Measurements from ENCODE around the gene DESI1.
"Not testable (repeated sequence)": the region's sequence is repeated elsewhere in the genome, so short reads cannot be mapped to it uniquely, and the experiment has no call there.

DESI1 gene

GRCh38 chr22:41664951-41665350 lies 44.1 kb upstream of the DESI1 start:
- ChIA-PET POLR2A (interaction anchor here (0.5 to 1.1 kb wide), 3 partner anchors 8 to 297 kb away, joined by 3 to 4 read pairs (median 3); partner anchors contain the start of genes DESI1 and XRCC6), CTCF (interaction anchor here (0.5 to 0.8 kb wide), 4 partner anchors 96 to 285 kb away, joined by 3 to 5 read pairs (median 4); no protein-coding TSS in a partner anchor)
- H3K36me3 ChIP-seq (ENCODE audit: control insufficient read depth in 2 of 2, insufficient read depth in 1 of 2, low read length in 2 of 2) = peaks cover 26 to 55% of the 10 kb centered on the region in 2 experiments
- H3K4me1 ChIP-seq (ENCODE audit: control insufficient read depth, insufficient read depth, low read length) = no peaks in the 10 kb centered on the region
- no peak for TF ChIP-seq MEIS1 (CRISPR knock-in tag; IDR thresholded peaks at IDR 0.05; ENCODE audit: borderline replicate concordance)
- TF ChIP-seq ZNF501 (tag by site-specific recombination; IDR thresholded peaks at IDR 0.05) = no peak
- no peak for TF ChIP-seq PRDM10 (tag by site-specific recombination; IDR thresholded peaks at IDR 0.05)
- TF ChIP-seq ZBTB6 (tag by site-specific recombination; IDR thresholded peaks at IDR 0.05) = peak; percentile 42; the same call in 1 of the 2 replicates
- no peak for TF ChIP-seq ZNF239 (tag by site-specific recombination; IDR thresholded peaks at IDR 0.05)
- TF ChIP-seq ZNF366 (tag by site-specific recombination; conservative IDR thresholded peaks at IDR 0.05) = 0 out of 2 replicates have a peak, but pooled peaks have one; percentile 16
- TF ChIP-seq ZNF776 (tag by site-specific recombination; IDR thresholded peaks at IDR 0.05; ENCODE audit: borderline replicate concordance) = no peak
- TF ChIP-seq ELK4 (IDR thresholded peaks at IDR 0.05; ENCODE audit: borderline replicate concordance, low read depth, low read length) = no peak
- no peak overlapping the region for H3K4me3 ChIP-seq (ENCODE audit: low read depth, low read length)
- no peak overlapping the region; the same call in 1 of the 2 replicates for H3K27ac ChIP-seq (ENCODE audit: extremely low read depth, low read depth, low read length)
- H3K9me3 ChIP-seq (ENCODE audit: control insufficient read depth, insufficient read depth, low read depth, low read length) = no peaks in the 10 kb centered on the region

DNA sequence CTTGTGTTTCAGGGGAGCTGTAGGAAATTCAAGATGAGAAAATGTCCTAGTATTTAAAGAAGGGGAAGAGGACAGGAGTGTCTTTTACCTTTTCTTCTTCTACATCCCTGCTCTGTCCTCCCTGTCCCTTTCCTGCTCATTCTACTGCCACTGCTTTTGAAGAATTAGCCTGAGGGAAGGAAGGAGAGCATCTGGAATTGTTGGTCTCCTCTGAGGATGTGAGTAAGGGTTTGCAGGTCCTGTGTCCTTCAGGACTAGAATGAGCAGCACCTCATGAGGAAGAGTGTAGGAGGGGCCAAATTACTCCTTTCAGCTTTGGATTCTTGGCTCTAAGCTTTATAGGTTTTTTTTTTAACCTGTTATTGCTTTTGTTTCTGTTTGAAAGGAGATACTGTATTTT lies 43.6 kb upstream of the DESI1 start:
- Histone ChIP-seq H3K36me3 (ENCODE audit: control insufficient read depth in 2 of 2, insufficient read depth in 1 of 2, low read length in 2 of 2) (peaks cover 31 to 60% of the 10 kb centered on the region in 2 experiments), H3K4me3 (ENCODE audit: low read depth, low read length) (no peak overlapping the region), H3K9me3 (ENCODE audit: control insufficient read depth, insufficient read depth, low read depth, low read length) (no peaks in the 10 kb centered on the region), H3K27ac (ENCODE audit: extremely low read depth, low read depth, low read length) (peak overlapping the region; percentile 7; the same call in 1 of the 2 replicates), H3K4me1 (ENCODE audit: control insufficient read depth, insufficient read depth, low read length) (no peaks in the 10 kb centered on the region)
- TF ChIP-seq ZBTB21 (tag by site-specific recombination; IDR thresholded peaks at IDR 0.05) (no peak), RBAK (tag by site-specific recombination; IDR thresholded peaks at IDR 0.05) (no peak), KLF8 (tag by site-specific recombination; IDR thresholded peaks at IDR 0.05) (no peak), ZNF324 (tag by site-specific recombination; IDR thresholded peaks at IDR 0.05) (no peak), ZNF529 (tag by site-specific recombination; IDR thresholded peaks at IDR 0.05; ENCODE audit: insufficient replicate concordance) (no peak), ZNF830 (tag by site-specific recombination; IDR thresholded peaks at IDR 0.05; ENCODE audit: low read depth) (no peak), OSR2 (tag by site-specific recombination; IDR thresholded peaks at IDR 0.05) (no peak), ZNF155 (tag by site-specific recombination; IDR thresholded peaks at IDR 0.05) (no peak), ZNF24 (tag by site-specific recombination; IDR thresholded peaks at IDR 0.05) (no peak), ZNF514 (tag by site-specific recombination; IDR thresholded peaks at IDR 0.05) (no peak), ZNF433 (tag by site-specific recombination; IDR thresholded peaks at IDR 0.05; ENCODE audit: low read depth) (no peak), ZNF629 (tag by site-specific recombination; IDR thresholded peaks at IDR 0.05) (no peak)
- TF ChIP-seq, protein P1, sequence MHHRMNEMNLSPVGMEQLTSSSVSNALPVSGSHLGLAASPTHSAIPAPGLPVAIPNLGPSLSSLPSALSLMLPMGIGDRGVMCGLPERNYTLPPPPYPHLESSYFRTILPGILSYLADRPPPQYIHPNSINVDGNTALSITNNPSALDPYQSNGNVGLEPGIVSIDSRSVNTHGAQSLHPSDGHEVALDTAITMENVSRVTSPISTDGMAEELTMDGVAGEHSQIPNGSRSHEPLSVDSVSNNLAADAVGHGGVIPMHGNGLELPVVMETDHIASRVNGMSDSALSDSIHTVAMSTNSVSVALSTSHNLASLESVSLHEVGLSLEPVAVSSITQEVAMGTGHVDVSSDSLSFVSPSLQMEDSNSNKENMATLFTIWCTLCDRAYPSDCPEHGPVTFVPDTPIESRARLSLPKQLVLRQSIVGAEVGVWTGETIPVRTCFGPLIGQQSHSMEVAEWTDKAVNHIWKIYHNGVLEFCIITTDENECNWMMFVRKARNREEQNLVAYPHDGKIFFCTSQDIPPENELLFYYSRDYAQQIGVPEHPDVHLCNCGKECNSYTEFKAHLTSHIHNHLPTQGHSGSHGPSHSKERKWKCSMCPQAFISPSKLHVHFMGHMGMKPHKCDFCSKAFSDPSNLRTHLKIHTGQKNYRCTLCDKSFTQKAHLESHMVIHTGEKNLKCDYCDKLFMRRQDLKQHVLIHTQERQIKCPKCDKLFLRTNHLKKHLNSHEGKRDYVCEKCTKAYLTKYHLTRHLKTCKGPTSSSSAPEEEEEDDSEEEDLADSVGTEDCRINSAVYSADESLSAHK (tag by site-specific recombination; IDR thresholded peaks at IDR 0.05) = no peak
- CTCF ChIA-PET = interaction anchor here (0.5 to 0.8 kb wide), 3 partner anchors 95 to 261 kb away, joined by 3 to 5 read pairs (median 4); no protein-coding TSS in a partner anchor
- POLR2A ChIA-PET = interaction anchor here (0.5 kb wide), 1 partner anchor 297 kb away, joined by 4 read pairs; no protein-coding TSS in a partner anchor

DNA sequence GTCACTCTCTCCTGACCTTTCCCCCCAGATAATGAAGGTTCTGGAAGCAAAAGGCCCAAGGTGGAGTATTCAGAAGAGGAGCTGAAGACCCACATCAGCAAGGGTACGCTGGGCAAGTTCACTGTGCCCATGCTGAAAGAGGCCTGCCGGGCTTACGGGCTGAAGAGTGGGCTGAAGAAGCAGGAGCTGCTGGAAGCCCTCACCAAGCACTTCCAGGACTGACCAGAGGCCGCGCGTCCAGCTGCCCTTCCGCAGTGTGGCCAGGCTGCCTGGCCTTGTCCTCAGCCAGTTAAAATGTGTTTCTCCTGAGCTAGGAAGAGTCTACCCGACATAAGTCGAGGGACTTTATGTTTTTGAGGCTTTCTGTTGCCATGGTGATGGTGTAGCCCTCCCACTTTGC lies 42.8 kb upstream of the DESI1 start:
- H3K4me1 ChIP-seq (ENCODE audit: control insufficient read depth, insufficient read depth, low read length); H3K4me3 ChIP-seq (ENCODE audit: low read depth, low read length); H3K9me3 ChIP-seq (ENCODE audit: control insufficient read depth, insufficient read depth, low read depth, low read length); CTCF ChIA-PET; H3K27ac ChIP-seq (ENCODE audit: extremely low read depth, low read depth, low read length): not testable (repeated sequence)
- POLR2A ChIA-PET = interaction anchor here (1.0 kb wide), 1 partner anchor 43 kb away, joined by 3 read pairs; the partner anchor contains the start of genes DESI1 and XRCC6
- peaks cover 40 to 69% of the 10 kb centered on the region in 2 experiments for H3K36me3 ChIP-seq (ENCODE audit: control insufficient read depth in 2 of 2, insufficient read depth in 1 of 2, low read length in 2 of 2)
